Neutrophil (primary cell): ENCODE data around the gene MAPK10.
"Not testable (repeated sequence)": the region's sequence is repeated elsewhere in the genome, so short reads cannot be mapped to it uniquely, and the experiment has no call there.

ENCODE experiments used
- H3K27ac ChIP-seq: fragments of 200-600 bp; sonication (generic); 2 replicates; pipeline ENCODE4 v1.5.1; 2016; ENCODE audit warnings: mild to moderate bottlenecking, moderate library complexity
- H3K27me3 ChIP-seq: fragments of 200-600 bp; sonication (generic); 2 replicates; pipeline ENCODE4 v1.6.0; 2016; ENCODE audit warnings: mild to moderate bottlenecking
- H3K36me3 ChIP-seq: fragments of 200-600 bp; sonication (generic); 2 replicates; pipeline ENCODE4 v1.5.1; 2017
- H3K4me1 ChIP-seq, 2 experiments: fragments of 200-600 bp in 1 of 2; sonication (generic) in 1 of 2; 1 replicate in 1 of 2; 2 replicates in 1 of 2; pipeline versions ENCODE4 v1.5.1 to v1.6.1; 2013 to 2016; ENCODE audit warnings: low read depth in 1 of 2, low read length in 1 of 2, mild to moderate bottlenecking in 1 of 2, moderate library complexity in 1 of 2; ENCODE audit not compliant: control insufficient read depth in 1 of 2, insufficient read depth in 1 of 2
- H3K4me3 ChIP-seq, 2 experiments: fragments of 200-600 bp in 1 of 2; sonication (generic) in 1 of 2; 1 replicate in 1 of 2; 2 replicates in 1 of 2; pipeline ENCODE4 v1.5.1; 2013 to 2016; ENCODE audit warnings: low read depth in 1 of 2, low read length in 1 of 2, mild to moderate bottlenecking in 1 of 2, moderate library complexity in 1 of 2
- H3K9me3 ChIP-seq: fragments of 200-600 bp; sonication (generic); 2 replicates; pipeline ENCODE4 v1.5.1; 2016
- CTCF ChIP-seq: fragments of 200-600 bp; sonication (generic); IDR thresholded peaks from 2 replicates; pipeline ENCODE4 v1.5.1; 2016; ENCODE audit warnings: antibody characterized with exemption

MAPK10 gene

GRCh38 chr4:86330961-86331742, 28.7 kb downstream of the MAPK10 start:
- no peaks in the 10 kb centered on the region for H3K4me1 ChIP-seq
- no peak overlapping the region for H3K27ac ChIP-seq
- no peak for TF ChIP-seq CTCF

GRCh38 chr4:86330411-86330810, 29.4 kb downstream of the MAPK10 start:
- not testable (repeated sequence) for H3K36me3 ChIP-seq, H3K27ac ChIP-seq, H3K4me1 ChIP-seq, H3K9me3 ChIP-seq, H3K27me3 ChIP-seq, H3K4me3 ChIP-seq

More at GRCh38 chr4:86330961-86331742, 28.7 kb downstream of the MAPK10 start:
- H3K4me3 ChIP-seq, result no peak overlapping the region
- H3K36me3 ChIP-seq, result no peaks in the 10 kb centered on the region
- H3K9me3 ChIP-seq, result no peaks in the 10 kb centered on the region
- H3K27me3 ChIP-seq, result no peaks in the 10 kb centered on the region

- no peak overlapping the region for H3K27ac ChIP-seq
- H3K36me3 ChIP-seq, result no peaks in the 10 kb centered on the region
- H3K4me1 ChIP-seq, result no peaks in the 10 kb centered on the region
- no peak overlapping the region for H3K4me3 ChIP-seq
- no peak for TF ChIP-seq CTCF
- no peaks in the 10 kb centered on the region for H3K9me3 ChIP-seq
- H3K27me3 ChIP-seq, result no peaks in the 10 kb centered on the region
Observed at GRCh38 chr4:86329431-86329830, 30.4 kb downstream of the MAPK10 start.

GRCh38 chr4:86326400-86326799, 33.5 kb downstream of the MAPK10 start:
- Histone ChIP-seq H3K4me1 (no peaks in the 10 kb centered on the region), H3K27ac (no peak overlapping the region), H3K4me3 (no peak overlapping the region), H3K36me3 (no peaks in the 10 kb centered on the region), H3K27me3 (no peaks in the 10 kb centered on the region), H3K9me3 (no peaks in the 10 kb centered on the region)
- TF ChIP-seq CTCF, result no peak

GRCh38 chr4:86319390-86319789, 40.5 kb downstream of the MAPK10 start:
- H3K4me1 ChIP-seq, result no peaks in the 10 kb centered on the region
- H3K4me3 ChIP-seq, result no peak overlapping the region
- no peaks in the 10 kb centered on the region for H3K9me3 ChIP-seq
- no peak overlapping the region for H3K27ac ChIP-seq
- no peaks in the 10 kb centered on the region for H3K36me3 ChIP-seq
- no peaks in the 10 kb centered on the region for H3K27me3 ChIP-seq
- TF ChIP-seq CTCF, result no peak

GRCh38 chr4:86315579-86315978, 44.3 kb downstream of the MAPK10 start:
- Histone ChIP-seq H3K4me1 (no peaks in the 10 kb centered on the region), H3K27me3 (no peaks in the 10 kb centered on the region), H3K9me3 (no peaks in the 10 kb centered on the region), H3K27ac (no peak overlapping the region), H3K4me3 (no peak overlapping the region), H3K36me3 (no peaks in the 10 kb centered on the region)
- TF ChIP-seq CTCF, result no peak
